Mesenchymal stem cell (in vitro differentiated cells and primary cell): Measurements from ENCODE around the gene NAP1L1.
"Not testable (repeated sequence)": the region's sequence is repeated elsewhere in the genome, so short reads cannot be mapped to it uniquely, and the experiment has no call there.

ENCODE experiments used
- DNase-seq: peaks from one replicate; pipeline ENCODE4 v3.0.0-alpha.2; 2013
- H2AFZ ChIP-seq: one replicate; pipeline ENCODE4 v1.6.1; 2013; ENCODE audit warnings: low read depth, mild to moderate bottlenecking, control low read depth, inconsistent platforms, low read length, moderate library complexity
- H2AK5ac ChIP-seq: 2 replicates; pipeline ENCODE4 v1.6.1; 2013; ENCODE audit warnings: low read length, moderate library complexity, mild to moderate bottlenecking, inconsistent platforms; ENCODE audit not compliant: severe bottlenecking
- H2BK120ac ChIP-seq: one replicate; pipeline ENCODE4 v1.6.1; 2013; ENCODE audit warnings: low read depth, mild to moderate bottlenecking, inconsistent platforms, low read length, moderate library complexity
- H2BK12ac ChIP-seq, 2 experiments: one replicate each; pipeline ENCODE4 v1.6.1; 2013; ENCODE audit warnings: inconsistent platforms in 2 of 2, low read length in 2 of 2, mild to moderate bottlenecking in 2 of 2, moderate library complexity in 2 of 2, control low read depth in 1 of 2
- H2BK15ac ChIP-seq: one replicate; pipeline ENCODE4 v1.6.1; 2013; ENCODE audit warnings: mild to moderate bottlenecking, low read depth, inconsistent platforms; ENCODE audit not compliant: poor library complexity, severe bottlenecking
- H2BK5ac ChIP-seq: 2 replicates; pipeline ENCODE4 v1.6.1; 2013; ENCODE audit warnings: low read depth, mild to moderate bottlenecking, low read length, control low read depth, inconsistent platforms; ENCODE audit not compliant: poor library complexity, severe bottlenecking
- H3K14ac ChIP-seq, 2 experiments: one replicate each; pipeline ENCODE4 v1.6.1; 2013; ENCODE audit warnings: inconsistent platforms in 2 of 2, low read length in 2 of 2, control low read depth in 1 of 2, mild to moderate bottlenecking in 1 of 2, moderate library complexity in 1 of 2
- H3K18ac ChIP-seq, 2 experiments: one replicate each; pipeline ENCODE4 v1.6.1; 2013; ENCODE audit warnings: inconsistent platforms in 2 of 2, low read length in 2 of 2, control low read depth in 1 of 2, low read depth in 1 of 2, mild to moderate bottlenecking in 1 of 2
- H3K23ac ChIP-seq, 2 experiments: one replicate each; pipeline ENCODE4 v1.6.1; 2013; ENCODE audit warnings: inconsistent platforms in 2 of 2, low read length in 2 of 2, mild to moderate bottlenecking in 2 of 2, moderate library complexity in 2 of 2, control low read depth in 1 of 2
- H3K27ac ChIP-seq: 2 replicates; pipeline ENCODE4 v1.5.1; 2013; ENCODE audit warnings: mild to moderate bottlenecking, moderate library complexity, low read length, control low read depth, inconsistent platforms; ENCODE audit not compliant: poor library complexity, severe bottlenecking
- H3K27me3 ChIP-seq, 2 experiments: 2 replicates each; pipeline versions ENCODE4 v1.6.1 to v1.7.0; 2013; ENCODE audit warnings: low read length in 2 of 2, mild to moderate bottlenecking in 2 of 2, moderate library complexity in 2 of 2, control low read depth in 1 of 2, inconsistent platforms in 1 of 2; ENCODE audit not compliant: control insufficient read depth in 1 of 2, insufficient read depth in 1 of 2
- H3K36me3 ChIP-seq, 2 experiments: 2 replicates each; pipeline versions ENCODE4 v1.6.1 to v1.7.0; 2013; ENCODE audit warnings: low read length in 2 of 2, control low read depth in 1 of 2, inconsistent platforms in 1 of 2, low read depth in 1 of 2, mild to moderate bottlenecking in 1 of 2; ENCODE audit not compliant: insufficient read depth in 2 of 2, control insufficient read depth in 1 of 2
- H3K4ac ChIP-seq, 2 experiments: one replicate each; pipeline ENCODE4 v1.6.1; 2013; ENCODE audit warnings: inconsistent platforms in 2 of 2, low read length in 2 of 2, mild to moderate bottlenecking in 2 of 2, moderate library complexity in 2 of 2, control low read depth in 1 of 2, low read depth in 1 of 2
- H3K4me1 ChIP-seq: 2 replicates; pipeline ENCODE4 v1.6.1; 2013; ENCODE audit warnings: low read depth, low read length, control low read depth; ENCODE audit not compliant: control insufficient read depth, insufficient read depth
- H3K4me2 ChIP-seq: 2 replicates; pipeline ENCODE4 v1.6.1; 2013; ENCODE audit warnings: low read length, mild to moderate bottlenecking, inconsistent platforms; ENCODE audit not compliant: poor library complexity, severe bottlenecking
- H3K4me3 ChIP-seq, 2 experiments: 2 replicates each; pipeline versions ENCODE4 v1.5.1 to v1.7.0; 2013; ENCODE audit warnings: low read length in 2 of 2, mild to moderate bottlenecking in 2 of 2, control low read depth in 1 of 2, low read depth in 1 of 2; ENCODE audit not compliant: insufficient read depth in 1 of 2
- H3K79me1 ChIP-seq: replicated peaks from 2 replicates; pipeline ENCODE4 v1.6.1; 2013; ENCODE audit warnings: mild to moderate bottlenecking, control low read depth, low read length, inconsistent platforms; ENCODE audit not compliant: poor library complexity, severe bottlenecking
- H3K9ac ChIP-seq: 2 replicates; pipeline ENCODE4 v1.7.0; 2013; ENCODE audit warnings: mild to moderate bottlenecking, low read length, moderate library complexity
- H3K9me3 ChIP-seq: 2 replicates; pipeline ENCODE4 v1.7.0; 2013; ENCODE audit warnings: mild to moderate bottlenecking, low read length; ENCODE audit not compliant: control insufficient read depth
- H4K8ac ChIP-seq: one replicate; pipeline ENCODE4 v1.6.1; 2013; ENCODE audit warnings: inconsistent platforms, mild to moderate bottlenecking, low read length, moderate library complexity
- H4K91ac ChIP-seq: one replicate; pipeline ENCODE4 v1.6.1; 2013; ENCODE audit warnings: mild to moderate bottlenecking, low read length, inconsistent platforms
- WGBS: methylation state at CpG from one replicate; pipeline ENCODE4 v1.1.7; 2013; ENCODE audit warnings: mixed read lengths; 5-methylcytosine and 5-hydroxymethylcytosine counted together

NAP1L1 gene

DNA sequence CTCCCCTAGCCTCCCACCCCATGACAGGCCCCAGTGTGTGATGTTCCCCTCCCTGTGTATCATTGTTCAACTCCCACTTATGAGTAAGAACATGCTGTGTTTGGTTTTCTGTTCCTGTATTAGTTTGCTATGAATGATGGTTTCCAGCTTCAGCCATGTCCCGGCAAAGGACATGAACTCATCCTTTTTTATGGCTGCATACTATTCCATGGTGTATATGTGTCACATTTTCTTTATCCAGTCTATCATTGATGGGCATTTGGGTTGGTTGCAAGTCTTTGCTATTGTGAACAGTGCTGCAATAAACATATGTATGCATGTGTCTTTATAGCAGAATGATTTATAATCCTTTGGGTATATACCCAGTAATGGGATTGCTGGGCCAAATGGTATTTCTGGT is 96.8 kb downstream of the NAP1L1 start:
- H3K4me3 ChIP-seq, H3K9ac ChIP-seq, H3K9me3 ChIP-seq, H2AK5ac ChIP-seq, H2BK120ac ChIP-seq, H2BK12ac ChIP-seq, H3K79me1 ChIP-seq, H3K4ac ChIP-seq, DNase-seq, H3K27me3 ChIP-seq, H3K14ac ChIP-seq, H3K4me2 ChIP-seq, H3K23ac ChIP-seq, H4K91ac ChIP-seq, H3K4me1 ChIP-seq, H2AFZ ChIP-seq, H3K27ac ChIP-seq, H3K18ac ChIP-seq, H2BK5ac ChIP-seq, H2BK15ac ChIP-seq, H4K8ac ChIP-seq, H3K36me3 ChIP-seq: not testable (repeated sequence)
- WGBS, result no CpG with 5 or more reads among the region's 1 CpG
